HCT116 (cell line): ENCODE measurements around the gene SENP1. TPM values are rescaled to one million over a fixed set of nuclear protein-coding genes. Genes with fewer than 3 reads are reported as not detected.

Experiments used
- ATAC-seq: fragments of 200-7000 bp; cut with Tn5 transposase; 2 replicates; pipeline ENCODE4 v1.9.1; 2020; ENCODE audit warnings: mild to moderate bottlenecking, moderate library complexity
- BruUV-seq: library from RNA; stranded (reverse); fragments of 400-500 nt; replicated peaks from 2 replicates; lab custom pipeline; 2021; lab: Mats Ljungman, UMichigan
- CTCF ChIA-PET: fragments of 300-600 bp; sonication (Branson Sonifier 250); formaldehyde crosslinking; loops from one replicate; lab custom pipeline; 2021; ENCODE audit warnings: antibody characterized with exemption; lab: Charles Lee
- POLR2A ChIA-PET: fragments of 300-600, 350-600 bp; sonication (Branson Sonifier 250); formaldehyde crosslinking; loops from one replicate; lab custom pipeline; 2021; ENCODE audit warnings: antibody characterized with exemption; lab: Charles Lee
- RAD21 ChIA-PET, 2 experiments: fragments of 300-600 bp; sonication (Branson Sonifier 250); formaldehyde crosslinking; loops; one replicate each; lab custom pipeline; 2023; ENCODE audit warnings: low total read pairs in 2 of 2; ENCODE audit not compliant: uncharacterized antibody in 2 of 2, unreplicated experiment in 2 of 2, low non-redundant PET in 1 of 2; lab: Charles Lee
- DNase-seq: peaks from one replicate; pipeline ENCODE4 v3.0.0-alpha.2; 2010; ENCODE audit warnings: low read depth, low spot score
- H2AFZ ChIP-seq: fragments of 200-600 bp; shearing (Covaris generic), sonication (generic); 2 replicates; pipeline ENCODE4 v1.6.1; 2017; ENCODE audit warnings: low read depth, mixed run types, mixed read lengths, antibody characterized with exemption, low read length; ENCODE audit not compliant: poor library complexity, severe bottlenecking
- H3K27ac ChIP-seq: 2 replicates; pipeline ENCODE4 v1.5.1; 2012; ENCODE audit warnings: low read depth, low read length
- H3K27me3 ChIP-seq: fragments of 200-600 bp; sonication (generic); 2 replicates; pipeline ENCODE4 v1.6.1; 2016; ENCODE audit warnings: mixed run types, low read length, mixed read lengths; ENCODE audit not compliant: insufficient read depth
- H3K36me3 ChIP-seq, 2 experiments: fragments of 200-500 bp in 1 of 2; fragments of 200-600 bp in 1 of 2; sonication (Bioruptor generic) in 1 of 2; sonication (generic) in 1 of 2; 2 replicates each; pipeline versions ENCODE4 v1.5.1 to v1.6.1; 2014 to 2016; ENCODE audit warnings: low read length in 2 of 2, inconsistent platforms in 1 of 2, mixed read lengths in 1 of 2, mixed run types in 1 of 2; ENCODE audit not compliant: insufficient read depth in 2 of 2, control insufficient read depth in 1 of 2
- H3K4me1 ChIP-seq, 2 experiments: fragments of 200-600 bp in 1 of 2; sonication (generic) in 1 of 2; 2 replicates each; pipeline versions ENCODE4 v1.5.1 to v1.6.1; 2012 to 2017; ENCODE audit warnings: low read length in 2 of 2, inconsistent platforms in 1 of 2, mild to moderate bottlenecking in 1 of 2, mixed read lengths in 1 of 2, mixed run types in 1 of 2, moderate library complexity in 1 of 2; ENCODE audit not compliant: insufficient read depth in 2 of 2, control insufficient read depth in 1 of 2
- H3K4me2 ChIP-seq: fragments of 200-600 bp; sonication (generic); 2 replicates; pipeline ENCODE4 v1.6.1; 2017; ENCODE audit warnings: mixed run types, low read length, mixed read lengths
- H3K4me3 ChIP-seq, 2 experiments: fragments of 200-600 bp in 1 of 2; sonication (generic) in 1 of 2; replicated peaks in 1 of 2; 2 replicates each; pipeline ENCODE4 v1.5.1; 2011 to 2016; ENCODE audit warnings: low read length in 2 of 2, control low read depth in 1 of 2, low read depth in 1 of 2, mild to moderate bottlenecking in 1 of 2, mixed read lengths in 1 of 2, mixed run types in 1 of 2
- H3K79me2 ChIP-seq: fragments of 200-600 bp; sonication (generic); 2 replicates; pipeline ENCODE4 v1.6.1; 2017; ENCODE audit warnings: mild to moderate bottlenecking, mixed run types, low read length, moderate library complexity, mixed read lengths; ENCODE audit not compliant: insufficient read depth
- H3K9ac ChIP-seq: fragments of 200-600 bp; sonication (generic); 2 replicates; pipeline ENCODE4 v1.6.1; 2016; ENCODE audit warnings: low read length, mixed read lengths
- H3K9me2 ChIP-seq: fragments of 200-600 bp; sonication (generic), shearing (Covaris generic); 2 replicates; pipeline ENCODE4 v1.6.1; 2017; ENCODE audit warnings: mixed run types, mild to moderate bottlenecking, moderate library complexity; ENCODE audit not compliant: insufficient read depth
- H3K9me3 ChIP-seq, 2 experiments: fragments of 200-500 bp in 1 of 2; fragments of 200-600 bp in 1 of 2; sonication (Bioruptor generic) in 1 of 2; sonication (generic) in 1 of 2; 2 replicates each; pipeline ENCODE4 v1.6.1; 2014 to 2017; ENCODE audit warnings: low read length in 2 of 2, mixed read lengths in 2 of 2, inconsistent platforms in 1 of 2, low read depth in 1 of 2, mild to moderate bottlenecking in 1 of 2, mixed run types in 1 of 2, moderate library complexity in 1 of 2; ENCODE audit not compliant: control insufficient read depth in 1 of 2, insufficient read depth in 1 of 2
- H4K20me1 ChIP-seq: fragments of 200-600 bp; sonication (generic), shearing (Covaris generic); 2 replicates; pipeline ENCODE4 v1.6.1; 2017; ENCODE audit warnings: mixed run types, mild to moderate bottlenecking, moderate library complexity; ENCODE audit not compliant: insufficient read depth
- ELF1 ChIP-seq: IDR thresholded peaks from 2 replicates; pipeline ENCODE4 v1.6.1; 2012; ENCODE audit warnings: low read depth, borderline replicate concordance
- EZH2 ChIP-seq: fragments of 200-600 bp; sonication (generic); IDR thresholded peaks from 2 replicates; pipeline ENCODE4 v1.6.1; 2017; ENCODE audit warnings: antibody characterized with exemption, mixed run types
- FOSL1 ChIP-seq: IDR thresholded peaks from 2 replicates; pipeline ENCODE4 v1.6.1; 2012; ENCODE audit warnings: low read depth
- JUND ChIP-seq: IDR thresholded peaks from 2 replicates; pipeline ENCODE4 v1.6.1; 2012
- MAX ChIP-seq: IDR thresholded peaks from 2 replicates; pipeline ENCODE4 v1.6.1; 2012
- REST ChIP-seq: IDR thresholded peaks from 2 replicates; pipeline ENCODE4 v1.6.1; 2012; ENCODE audit warnings: low read depth
- intact Hi-C: fragments of 100-400 bp; cut with micrococcal nuclease; formaldehyde crosslinking; loops from 2 replicates; pipeline ENCODE4 v1.10.0; 2022
- total RNA-seq: library from RNA; stranded (reverse); gene quantifications from one replicate; pipeline ENCODE4 v1.2.1, GENCODE V29; 2021; ENCODE audit not compliant: unreplicated experiment

The SENP1 gene
- total RNA-seq, 1 experiment from 2014 or later, result 17.7 TPM

GRCh38 chr12:48069241-48069640 lies 36.6 kb downstream of the SENP1 start:
- no peaks in the 10 kb centered on the region for H3K4me1 ChIP-seq
- no peak for ATAC-seq
- no peak for DNase-seq

More at GRCh38 chr12:48069241-48069640, 36.6 kb downstream of the SENP1 start:
- Histone ChIP-seq H3K27ac (no peak overlapping the region), H2AFZ (no peak overlapping the region), H3K4me2 (no peak overlapping the region), H4K20me1 (no peaks in the 10 kb centered on the region), H3K36me3 (peaks cover 17 to 45% of the 10 kb centered on the region in 2 experiments), H3K4me3 (no peak overlapping the region), H3K27me3 (no peaks in the 10 kb centered on the region), H3K9me3 (no peaks in the 10 kb centered on the region), H3K79me2 (no peaks in the 10 kb centered on the region), H3K9me2 (no peaks in the 10 kb centered on the region), H3K9ac (no peak overlapping the region)
- intact Hi-C loops, result no loop called here
- ChIA-PET POLR2A (no interaction called here), CTCF (no interaction called here), RAD21 (no interaction called here)
- BruUV-seq, result no TSS peak
- TF ChIP-seq REST (no peak), EZH2 (no peak), JUND (no peak), FOSL1 (no peak), ELF1 (no peak), MAX (no peak)
